ENCODE measurements around the gene SMURF1.
"Not testable (repeated sequence)": the region's sequence is repeated elsewhere in the genome, so short reads cannot be mapped to it uniquely, and the experiment has no call there.

The SMURF1 gene

GRCh38 chr7:99094401-99094800 is 49.5 kb downstream of the SMURF1 start:
- no peak for DNase-seq

- DNase-seq, result no peak
These were observed 51.7 kb downstream of the SMURF1 start for GRCh38 chr7:99092064-99092720.

GRCh38 chr7:99090771-99091542 is 53.0 kb downstream of the SMURF1 start:
- DNase-seq, result no peak

GRCh38 chr7:99089914-99090629 is 53.8 kb downstream of the SMURF1 start:
- DNase-seq, result no peak

GRCh38 chr7:99086944-99087343 is 57.0 kb downstream of the SMURF1 start:
- DNase-seq, result no peak

GRCh38 chr7:99086532-99086931 is 57.4 kb downstream of the SMURF1 start:
- DNase-seq, result no peak

- no peak for DNase-seq
These were observed 60.2 kb downstream of the SMURF1 start for GRCh38 chr7:99083733-99084132.

- DNase-seq, result no peak
These were observed 60.7 kb downstream of the SMURF1 start for GRCh38 chr7:99083068-99083651.

- no peak for DNase-seq
These were observed 63.2 kb downstream of the SMURF1 start for GRCh38 chr7:99080679-99081078.

- DNase-seq, result no peak
These were observed 64.8 kb downstream of the SMURF1 start for GRCh38 chr7:99079104-99079503.

- DNase-seq, result no peak
These were observed 65.5 kb downstream of the SMURF1 start for GRCh38 chr7:99078416-99078815.

- no peak for DNase-seq
These were observed 67.3 kb downstream of the SMURF1 start for GRCh38 chr7:99076615-99077014.

GRCh38 chr7:99073839-99074446 is 70.0 kb downstream of the SMURF1 start:
- DNase-seq, result no peak

- no peak for DNase-seq
These were observed 71.8 kb downstream of the SMURF1 start for GRCh38 chr7:99072126-99072525.

GRCh38 chr7:99070361-99070760 is 73.5 kb downstream of the SMURF1 start:
- no peak for DNase-seq

GRCh38 chr7:99061001-99061776 is 82.7 kb downstream of the SMURF1 start:
- DNase-seq, result no peak

- no peak for DNase-seq
These were observed 89.1 kb downstream of the SMURF1 start for GRCh38 chr7:99054781-99055180.

GRCh38 chr7:99050971-99051370 is 92.9 kb downstream of the SMURF1 start:
- DNase-seq, result no peak

GRCh38 chr7:99047526-99048077 is 96.3 kb downstream of the SMURF1 start:
- DNase-seq, result no peak

- DNase-seq, result no peak
These were observed 97.2 kb downstream of the SMURF1 start for GRCh38 chr7:99046722-99047121.

GRCh38 chr7:99046262-99046661 is 97.6 kb downstream of the SMURF1 start:
- not testable (repeated sequence) for DNase-seq

- not testable (repeated sequence) for DNase-seq
These were observed 99.0 kb downstream of the SMURF1 start for GRCh38 chr7:99044858-99045257.
